Keratinocyte (primary cell): ENCODE results near the gene PHRF1. TPM values are rescaled to one million over a fixed set of nuclear protein-coding genes. Genes with fewer than 3 reads are reported as not detected.

Experiments used
- DNase-seq: peaks from one replicate; pipeline ENCODE4 v3.0.0-alpha.2; 2011; ENCODE audit warnings: low read depth, missing footprints, low spot score
- FAIRE-seq: peaks from 2 replicates; lab custom pipeline; 2011; peaks lifted over from hg19 to GRCh38; lab: Jason Lieb, UNC
- H2AFZ ChIP-seq: 2 replicates; pipeline ENCODE4 v1.6.0; 2012; ENCODE audit warnings: low read length, control low read depth, inconsistent platforms; ENCODE audit not compliant: control insufficient read depth
- H3K27ac ChIP-seq: 2 replicates; pipeline ENCODE4 v1.5.1; 2011; ENCODE audit warnings: low read length; ENCODE audit not compliant: control insufficient read depth, insufficient read depth
- H3K27me3 ChIP-seq: 3 replicates; pipeline ENCODE4 v1.6.0; 2011; ENCODE audit warnings: low read length; ENCODE audit not compliant: control insufficient read depth, insufficient read depth; ENCODE audit errors: extremely low read depth
- H3K36me3 ChIP-seq, 2 experiments: 2 replicates in 1 of 2; 3 replicates in 1 of 2; pipeline ENCODE4 v1.5.1; 2011; ENCODE audit warnings: low read length in 2 of 2, mild to moderate bottlenecking in 1 of 2; ENCODE audit not compliant: control insufficient read depth in 2 of 2, insufficient read depth in 2 of 2; ENCODE audit errors: extremely low read depth in 1 of 2
- H3K4me1 ChIP-seq: 3 replicates; pipeline ENCODE4 v1.5.1; 2011; ENCODE audit warnings: low read length; ENCODE audit not compliant: control insufficient read depth, insufficient read depth; ENCODE audit errors: extremely low read depth
- H3K4me2 ChIP-seq: 3 replicates; pipeline ENCODE4 v1.6.0; 2011; ENCODE audit warnings: low read depth, low read length; ENCODE audit not compliant: control insufficient read depth, insufficient read depth; ENCODE audit errors: extremely low read depth
- H3K4me3 ChIP-seq, 3 experiments: fragments of 200-600 bp in 1 of 3; sonication (generic) in 1 of 3; 2 replicates in 2 of 3; 3 replicates in 1 of 3; pipeline ENCODE4 v1.5.1; 2011 to 2016; ENCODE audit warnings: low read length in 3 of 3, mild to moderate bottlenecking in 3 of 3, control low read depth in 2 of 3, inconsistent platforms in 1 of 3, low read depth in 1 of 3, mixed read lengths in 1 of 3, mixed run types in 1 of 3, moderate library complexity in 1 of 3; ENCODE audit not compliant: control insufficient read depth in 2 of 3, insufficient read depth in 2 of 3; ENCODE audit errors: extremely low read depth in 1 of 3
- H3K79me2 ChIP-seq: 2 replicates; pipeline ENCODE4 v1.6.0; 2012; ENCODE audit warnings: low read length; ENCODE audit not compliant: control insufficient read depth, insufficient read depth
- H3K9ac ChIP-seq: 3 replicates; pipeline ENCODE4 v1.6.0; 2011; ENCODE audit warnings: low read length; ENCODE audit not compliant: control insufficient read depth, insufficient read depth; ENCODE audit errors: extremely low read depth
- H3K9me1 ChIP-seq: 3 replicates; pipeline ENCODE4 v1.6.0; 2011; ENCODE audit warnings: low read length; ENCODE audit not compliant: control insufficient read depth, insufficient read depth; ENCODE audit errors: extremely low read depth
- H3K9me3 ChIP-seq: 2 replicates; pipeline ENCODE4 v1.5.1; 2012; ENCODE audit warnings: low read depth, low read length; ENCODE audit not compliant: control insufficient read depth
- H4K20me1 ChIP-seq: 3 replicates; pipeline ENCODE4 v1.6.0; 2011; ENCODE audit warnings: low read length; ENCODE audit not compliant: control insufficient read depth, insufficient read depth; ENCODE audit errors: extremely low read depth
- CTCF ChIP-seq, 3 experiments: IDR thresholded peaks in 1 of 3; conservative IDR thresholded peaks in 1 of 3; optimal IDR thresholded peaks in 1 of 3; 2 replicates in 2 of 3; 3 replicates in 1 of 3; pipeline versions ENCODE3 to v1.5.1; 2011; ENCODE audit warnings: low read length in 3 of 3, mild to moderate bottlenecking in 3 of 3, moderate library complexity in 2 of 3, control low read depth in 1 of 3, inconsistent platforms in 1 of 3; ENCODE audit not compliant: insufficient read depth in 2 of 3; ENCODE audit errors: extremely low read depth in 1 of 3
- EZH2 ChIP-seq: IDR thresholded peaks from one replicate; pipeline ENCODE4 v1.6.1; 2012; ENCODE audit warnings: inconsistent platforms, mild to moderate bottlenecking, low read length, moderate library complexity
- dilution Hi-C: fragments of 300-500 bp; cut with MboI; formaldehyde crosslinking; loops from one replicate; pipeline ENCODE4 v1.7.0; 2020; ENCODE audit warnings: low sequenced_read_pairs; ENCODE audit not compliant: extremely low pct_ligation_motif_present
- polyA plus RNA-seq, 5 experiments: library from polyadenylated mRNA; depleted of rRNA in 3 of 5; stranded (reverse) in 3 of 5; stranded (forward) in 1 of 5; unstranded in 1 of 5; fragments of >200 nt; gene quantifications; 1 replicate in 1 of 5; 2 replicates in 3 of 5; 3 replicates in 1 of 5; pipeline versions ENCODE4 v1.2.1 to v1.2.3, GENCODE V29; 2011 to 2012; ENCODE audit warnings: missing spikeins in 2 of 5, low read depth in 1 of 5, low replicate concordance in 1 of 5

PHRF1 gene
- polyA plus RNA-seq, 1 donor (not counting 4 experiments of a cell fraction or from before 2014, with no cell fraction given): 10.7 TPM

GRCh38 chr11:614021-614622, 37.9 kb downstream of the PHRF1 start:
- Histone ChIP-seq H4K20me1 (peaks cover 15% of the 10 kb centered on the region), H3K36me3 (peaks cover 23 to 34% of the 10 kb centered on the region in 2 experiments), H3K4me3 (peak overlapping the region; percentile 49 to 81 (median 58)), H3K4me1 (peaks cover 25% of the 10 kb centered on the region), H3K9me1 (no peaks in the 10 kb centered on the region), H3K27ac (peak overlapping the region; percentile 36), H3K4me2 (peak overlapping the region; percentile 90), H3K79me2 (peaks cover 2% of the 10 kb centered on the region), H3K27me3 (no peaks in the 10 kb centered on the region), H3K9me3 (no peaks in the 10 kb centered on the region), H2AFZ (no peak overlapping the region), H3K9ac (peak overlapping the region; percentile 83)
- DNase-seq: no peak
- dilution Hi-C loops: no loop called here
- no peak for FAIRE-seq
- no peak for TF ChIP-seq CTCF (optimal IDR thresholded peaks at IDR 0.05 in 1 of 3, IDR thresholded peaks at IDR 0.05 in 1 of 3, conservative IDR thresholded peaks at IDR 0.05 in 1 of 3; ENCODE audit: extremely low read depth in 1 of 3, insufficient read depth in 2 of 3, low read length in 3 of 3)
- no peak for TF ChIP-seq EZH2

GRCh38 chr11:614623-615503, 38.6 kb downstream of the PHRF1 start:
- no peaks in the 10 kb centered on the region for H3K27me3 ChIP-seq
- FAIRE-seq: no peak
- H3K9me1 ChIP-seq: no peaks in the 10 kb centered on the region
- H3K36me3 ChIP-seq: peaks cover 19 to 32% of the 10 kb centered on the region in 2 experiments
- H3K27ac ChIP-seq: peak overlapping the region; percentile 80
- no peak overlapping the region for H2AFZ ChIP-seq
- no peak for DNase-seq
- peaks cover 15% of the 10 kb centered on the region for H4K20me1 ChIP-seq
- H3K9me3 ChIP-seq: no peaks in the 10 kb centered on the region
- no peak for TF ChIP-seq CTCF (optimal IDR thresholded peaks at IDR 0.05 in 1 of 3, IDR thresholded peaks at IDR 0.05 in 1 of 3, conservative IDR thresholded peaks at IDR 0.05 in 1 of 3; ENCODE audit: extremely low read depth in 1 of 3, insufficient read depth in 2 of 3, low read length in 3 of 3)
- TF ChIP-seq EZH2: no peak
- peaks cover 25% of the 10 kb centered on the region for H3K4me1 ChIP-seq
- dilution Hi-C loops: no loop called here
- peak overlapping the region; percentile 90 for H3K4me2 ChIP-seq
- H3K9ac ChIP-seq: peak overlapping the region; percentile 83
- H3K79me2 ChIP-seq: peaks cover 2% of the 10 kb centered on the region
- peak overlapping the region; percentile 58 to 81 (median 76) for H3K4me3 ChIP-seq
